22Rv1 (cell line): ENCODE measurements around the gene CLEC4A.
"Not testable (repeated sequence)": the region's sequence is repeated elsewhere in the genome, so short reads cannot be mapped to it uniquely, and the experiment has no call there.

Source experiments
- H3K27ac ChIP-seq: fragments of 450-650 bp; 2 replicates; pipeline ENCODE4 v1.5.1; 2017
- CTCF ChIP-seq: fragments of 450-650 bp; IDR thresholded peaks from 2 replicates; pipeline ENCODE4 v1.5.1; 2017; ENCODE audit warnings: mild to moderate bottlenecking
- ZFX ChIP-seq: fragments of 450-650 bp; IDR thresholded peaks from 2 replicates; pipeline ENCODE4 v1.6.1; 2017; ENCODE audit warnings: antibody characterized with exemption, borderline replicate concordance

CLEC4A gene

GRCh38 chr12:8081251-8081920, 42.0 kb upstream of the CLEC4A start:
- peak overlapping the region; percentile 95 for H3K27ac ChIP-seq
- TF ChIP-seq ZFX (no peak), CTCF (no peak)

- no peak for TF ChIP-seq ZFX
- TF ChIP-seq CTCF: no peak
- peak overlapping the region; percentile 95 for H3K27ac ChIP-seq
These were observed 40.7 kb upstream of the CLEC4A start for GRCh38 chr12:8082808-8083100.

GRCh38 chr12:8084351-8084750, 39.1 kb upstream of the CLEC4A start:
- H3K27ac ChIP-seq: not testable (repeated sequence)

GRCh38 chr12:8087666-8088065, 35.8 kb upstream of the CLEC4A start:
- no peak overlapping the region for H3K27ac ChIP-seq

GRCh38 chr12:8088574-8088973, 34.8 kb upstream of the CLEC4A start:
- H3K27ac ChIP-seq: no peak overlapping the region
- TF ChIP-seq CTCF: no peak
- TF ChIP-seq ZFX: no peak

More at GRCh38 chr12:8087666-8088065, 35.8 kb upstream of the CLEC4A start:
- no peak for TF ChIP-seq CTCF
- TF ChIP-seq ZFX: no peak

GRCh38 chr12:8089277-8089676, 34.1 kb upstream of the CLEC4A start:
- not testable (repeated sequence) for H3K27ac ChIP-seq

GRCh38 chr12:8089716-8090115, 33.7 kb upstream of the CLEC4A start:
- no peak for TF ChIP-seq ZFX
- TF ChIP-seq CTCF: no peak
- H3K27ac ChIP-seq: no peak overlapping the region

- TF ChIP-seq CTCF: no peak
- TF ChIP-seq ZFX: no peak
- no peak overlapping the region for H3K27ac ChIP-seq
These were observed 30.1 kb upstream of the CLEC4A start for GRCh38 chr12:8093291-8093690.
